NOMO-1 treated with DMSO at 0.1 percent for 48 hours (cell line): Measurements from ENCODE around the gene OR52E8.
A peak's percentile ranks its signal among the peaks of the same experiment; 100 is the strongest.

ENCODE experiments used
- DNase-seq: peaks from one replicate; lab custom pipeline; 2025; ENCODE audit not compliant: unreplicated experiment; lab: John Stamatoyannopoulos, UW

The OR52E8 gene

DNA sequence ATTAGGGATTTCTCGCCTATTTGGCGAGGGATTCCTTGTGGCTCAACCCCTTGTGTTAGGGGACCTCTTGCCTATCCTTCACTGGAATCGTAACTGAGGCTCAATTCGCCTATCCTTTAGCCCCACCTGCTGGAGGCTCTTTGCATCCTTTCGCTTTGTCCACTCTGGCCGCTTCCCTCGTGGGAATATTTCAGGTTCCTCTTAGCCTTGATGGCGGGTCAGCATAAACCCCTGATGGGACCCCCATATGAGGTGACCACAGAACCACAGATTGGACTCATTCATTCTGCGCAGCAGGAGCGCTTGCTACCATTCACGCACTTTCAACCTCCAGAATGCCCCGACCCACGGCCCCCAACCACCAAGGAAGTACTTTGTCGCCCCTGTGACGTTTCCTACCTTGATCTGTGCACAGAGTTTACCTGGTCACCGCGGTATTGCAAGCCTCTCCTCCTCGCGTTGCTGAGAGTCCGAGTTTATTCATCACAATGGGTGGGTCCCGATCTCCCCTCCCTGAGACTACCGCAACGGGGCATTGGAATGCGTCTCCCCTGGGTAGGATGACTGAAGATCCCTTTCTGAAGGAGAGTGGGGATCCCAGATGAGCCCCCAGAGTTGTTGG is 48.9 kb downstream of the OR52E8 start, which contains the start of gene OR52N2:
Gene OR52N2, plus strand, starts transcription at position 425 of the 622 bp plus-strand sequence. CDS start 11,412 bp downstream, outside the sequence.
- peak; percentile 54 for DNase-seq

DNA sequence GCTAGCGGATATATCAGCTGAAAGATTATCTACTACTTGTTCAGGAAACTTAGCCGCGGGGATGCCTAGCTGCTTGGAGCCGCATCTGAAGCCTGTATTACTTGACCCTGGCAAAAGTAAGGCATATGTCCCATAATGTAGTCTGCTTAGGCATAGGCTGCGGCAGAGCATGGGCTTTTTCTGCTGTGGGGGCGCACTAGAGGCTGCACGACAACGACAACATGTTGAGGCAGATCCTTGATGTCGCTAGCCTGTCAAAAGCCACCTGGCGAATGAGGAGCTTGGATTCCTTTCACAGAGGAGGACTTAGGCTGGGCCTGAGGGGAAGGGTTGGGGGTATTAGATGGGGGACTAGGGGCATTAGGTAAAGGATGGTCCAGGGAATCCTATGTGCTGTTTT is 49.9 kb downstream of the OR52E8 start:
- DNase-seq = no peak
